Measurements from ENCODE around the gene SLC6A15. TPM values are rescaled to one million over a fixed set of nuclear protein-coding genes. Genes with fewer than 3 reads are reported as not detected.

SLC6A15 gene
- under 1 TPM; 0.14 to 0.29 TPM for total RNA-seq

- no peaks in the 10 kb centered on the region for H3K9me3 Mint-ChIP-seq
- peak within 1 kb of the TSS; percentile 53 for H3K4me3 Mint-ChIP-seq
- peak; percentile 42 for DNase-seq
- peaks cover 9% of the 10 kb centered on the region for H3K4me1 Mint-ChIP-seq
- H3K27ac Mint-ChIP-seq: no peak within 1 kb of the TSS
- peaks cover 44% of the 10 kb centered on the region for H3K27me3 Mint-ChIP-seq
- no peaks in the 10 kb centered on the region for H3K36me3 Mint-ChIP-seq
These were observed at the start of gene SLC6A15 for GRCh38 chr12:84912198-84913128. TSS of gene SLC6A15 (minus strand) at chr12:84912799. CDS start at chr12:84892120, 20,679 bp downstream.

- Mint-ChIP-seq H3K9me3 (no peaks in the 10 kb centered on the region), H3K4me1 (no peaks in the 10 kb centered on the region), H3K36me3 (no peaks in the 10 kb centered on the region), H3K27me3 (no peaks in the 10 kb centered on the region), H3K4me3 (no peak overlapping the region), H3K27ac (no peak overlapping the region)
- no peak for DNase-seq
These were observed 48.3 kb upstream of the SLC6A15 start for GRCh38 chr12:84960918-84961317.

GRCh38 chr12:84955298-84955697 lies 42.7 kb upstream of the SLC6A15 start:
- no peak for DNase-seq
- Mint-ChIP-seq H3K4me3 (no peak overlapping the region), H3K27me3 (no peaks in the 10 kb centered on the region), H3K4me1 (no peaks in the 10 kb centered on the region), H3K27ac (no peak overlapping the region), H3K36me3 (no peaks in the 10 kb centered on the region), H3K9me3 (no peaks in the 10 kb centered on the region)

- no peak for DNase-seq
- Mint-ChIP-seq H3K27ac (no peak overlapping the region), H3K36me3 (no peaks in the 10 kb centered on the region), H3K9me3 (no peaks in the 10 kb centered on the region), H3K4me3 (no peak overlapping the region), H3K27me3 (no peaks in the 10 kb centered on the region), H3K4me1 (no peaks in the 10 kb centered on the region)
These were observed 41.8 kb upstream of the SLC6A15 start for GRCh38 chr12:84954415-84954814.

- Mint-ChIP-seq H3K4me3 (no peak overlapping the region), H3K4me1 (no peaks in the 10 kb centered on the region), H3K9me3 (no peaks in the 10 kb centered on the region), H3K36me3 (no peaks in the 10 kb centered on the region), H3K27ac (no peak overlapping the region), H3K27me3 (no peaks in the 10 kb centered on the region)
- DNase-seq: no peak
These were observed 38.5 kb upstream of the SLC6A15 start for GRCh38 chr12:84950971-84951546.

GRCh38 chr12:84946753-84947152 lies 34.2 kb upstream of the SLC6A15 start:
- H3K4me1 Mint-ChIP-seq: no peaks in the 10 kb centered on the region
- H3K9me3 Mint-ChIP-seq: no peaks in the 10 kb centered on the region
- no peak for DNase-seq
- H3K4me3 Mint-ChIP-seq: no peak overlapping the region
- no peaks in the 10 kb centered on the region for H3K27me3 Mint-ChIP-seq
- H3K27ac Mint-ChIP-seq: no peak overlapping the region
- no peaks in the 10 kb centered on the region for H3K36me3 Mint-ChIP-seq

- H3K4me3 Mint-ChIP-seq: no peak overlapping the region
- H3K27ac Mint-ChIP-seq: no peak overlapping the region
- peaks cover 3% of the 10 kb centered on the region for H3K9me3 Mint-ChIP-seq
- DNase-seq: no peak
- no peaks in the 10 kb centered on the region for H3K4me1 Mint-ChIP-seq
- no peaks in the 10 kb centered on the region for H3K36me3 Mint-ChIP-seq
- H3K27me3 Mint-ChIP-seq: no peaks in the 10 kb centered on the region
These were observed 24.8 kb upstream of the SLC6A15 start for GRCh38 chr12:84937415-84937814.

- no peak for DNase-seq
- Mint-ChIP-seq H3K4me1 (no peaks in the 10 kb centered on the region), H3K4me3 (no peak overlapping the region), H3K9me3 (peaks cover 4% of the 10 kb centered on the region), H3K27ac (no peak overlapping the region), H3K27me3 (no peaks in the 10 kb centered on the region), H3K36me3 (no peaks in the 10 kb centered on the region)
These were observed 16.9 kb upstream of the SLC6A15 start for GRCh38 chr12:84929501-84929900.

- H3K36me3 Mint-ChIP-seq: no peaks in the 10 kb centered on the region
- no peaks in the 10 kb centered on the region for H3K9me3 Mint-ChIP-seq
- no peaks in the 10 kb centered on the region for H3K27me3 Mint-ChIP-seq
- no peak for DNase-seq
- H3K27ac Mint-ChIP-seq: no peak overlapping the region
- no peak overlapping the region for H3K4me3 Mint-ChIP-seq
- H3K4me1 Mint-ChIP-seq: no peaks in the 10 kb centered on the region
These were observed 12.4 kb upstream of the SLC6A15 start for GRCh38 chr12:84924981-84925380.

- no peaks in the 10 kb centered on the region for H3K36me3 Mint-ChIP-seq
These were observed 10.1 kb upstream of the SLC6A15 start for GRCh38 chr12:84922693-84923092.

GRCh38 chr12:84920331-84920730 lies 7.7 kb upstream of the SLC6A15 start:
- Mint-ChIP-seq H3K27ac (no peak overlapping the region), H3K27me3 (no peaks in the 10 kb centered on the region), H3K9me3 (no peaks in the 10 kb centered on the region), H3K36me3 (no peaks in the 10 kb centered on the region), H3K4me1 (no peaks in the 10 kb centered on the region), H3K4me3 (no peak overlapping the region)
- DNase-seq: no peak

More at GRCh38 chr12:84922693-84923092, 10.1 kb upstream of the SLC6A15 start:
- H3K4me3 Mint-ChIP-seq: no peak overlapping the region
- no peaks in the 10 kb centered on the region for H3K27me3 Mint-ChIP-seq
- no peaks in the 10 kb centered on the region for H3K9me3 Mint-ChIP-seq
- H3K27ac Mint-ChIP-seq: no peak overlapping the region
- DNase-seq: no peak
- H3K4me1 Mint-ChIP-seq: no peaks in the 10 kb centered on the region

GRCh38 chr12:84919271-84919670 lies 6.7 kb upstream of the SLC6A15 start:
- Mint-ChIP-seq H3K36me3 (no peaks in the 10 kb centered on the region), H3K4me1 (no peaks in the 10 kb centered on the region), H3K9me3 (no peaks in the 10 kb centered on the region), H3K27me3 (peaks cover 5% of the 10 kb centered on the region), H3K4me3 (no peak overlapping the region), H3K27ac (no peak overlapping the region)
- DNase-seq: no peak

- Mint-ChIP-seq H3K27me3 (peaks cover 44% of the 10 kb centered on the region), H3K4me3 (no peak overlapping the region), H3K27ac (no peak overlapping the region), H3K36me3 (no peaks in the 10 kb centered on the region), H3K4me1 (peaks cover 9% of the 10 kb centered on the region), H3K9me3 (no peaks in the 10 kb centered on the region)
- no peak for DNase-seq
These were observed 523 bp upstream of the SLC6A15 start for GRCh38 chr12:84913129-84913515.

GRCh38 chr12:84911271-84912197 lies 1.1 kb downstream of the SLC6A15 start:
- no peaks in the 10 kb centered on the region for H3K9me3 Mint-ChIP-seq
- DNase-seq: no peak
- peak overlapping the region; percentile 53 for H3K4me3 Mint-ChIP-seq
- no peaks in the 10 kb centered on the region for H3K36me3 Mint-ChIP-seq
- H3K4me1 Mint-ChIP-seq: peaks cover 9% of the 10 kb centered on the region
- H3K27me3 Mint-ChIP-seq: peaks cover 44% of the 10 kb centered on the region
- no peak overlapping the region for H3K27ac Mint-ChIP-seq
